C1 segment of cervical spinal cord (tissue), 14 donors: ENCODE data around the gene PKP3.
"Not testable (repeated sequence)": the region's sequence is repeated elsewhere in the genome, so short reads cannot be mapped to it uniquely, and the experiment has no call there.

Experiments
- DNase-seq, 14 donors: peaks; one replicate each; lab custom pipeline; 2025; lab: John Stamatoyannopoulos, UW

The PKP3 gene

GRCh38 chr11:395866-396265 is 1.9 kb downstream of the PKP3 start:
- DNase-seq = no peak

- DNase-seq = no peak
These were observed 2.5 kb downstream of the PKP3 start for GRCh38 chr11:396511-396947.

GRCh38 chr11:396948-397548 is 3.0 kb downstream of the PKP3 start:
- DNase-seq = peak in 5 of 14 donors; percentile 20 to 32 (median 25)

- DNase-seq = no peak
These were observed 4.8 kb downstream of the PKP3 start for GRCh38 chr11:398826-399225.

- no peak for DNase-seq
These were observed 5.8 kb downstream of the PKP3 start for GRCh38 chr11:399731-400211.

GRCh38 chr11:400241-400689 is 6.3 kb downstream of the PKP3 start:
- DNase-seq = no peak

GRCh38 chr11:401196-401595 is 7.2 kb downstream of the PKP3 start:
- DNase-seq = not testable (repeated sequence)

- no peak for DNase-seq
These were observed 9.2 kb downstream of the PKP3 start for GRCh38 chr11:403021-403760.

- DNase-seq = no peak
These were observed 9.9 kb downstream of the PKP3 start for GRCh38 chr11:403761-404431.

GRCh38 chr11:404551-405264 is 10.7 kb downstream of the PKP3 start:
- no peak for DNase-seq

GRCh38 chr11:405323-405953 is 11.4 kb downstream of the PKP3 start:
- DNase-seq = peak in 5 of 14 donors; percentile 21 to 64 (median 30)

- no peak for DNase-seq
These were observed 12.2 kb downstream of the PKP3 start for GRCh38 chr11:405954-406795.

- peak in 11 of 14 donors; percentile 27 to 74 (median 48) for DNase-seq
These were observed 13.0 kb downstream of the PKP3 start for GRCh38 chr11:406796-407650.

GRCh38 chr11:407651-408123 is 13.7 kb downstream of the PKP3 start:
- DNase-seq = no peak

GRCh38 chr11:408154-409007 is 14.4 kb downstream of the PKP3 start:
- DNase-seq = no peak

GRCh38 chr11:409008-409599 is 15.1 kb downstream of the PKP3 start:
- no peak for DNase-seq

GRCh38 chr11:409600-410483 is 15.8 kb downstream of the PKP3 start:
- no peak for DNase-seq
